HL-60 (cell line): ENCODE data around the gene RDH16.

Source experiments
- CTCF ChIP-seq: IDR thresholded peaks from one replicate; pipeline ENCODE4 v1.5.1; 2011; ENCODE audit warnings: low read length, control low read depth, inconsistent platforms; ENCODE audit not compliant: insufficient read depth
- GABPA ChIP-seq: IDR thresholded peaks from 2 replicates; pipeline ENCODE4 v1.6.1; 2012; ENCODE audit warnings: low read depth
- POLR2AphosphoS5 ChIP-seq: IDR thresholded peaks from 2 replicates; pipeline ENCODE4 v1.6.1; 2012; ENCODE audit warnings: low read depth

GRCh38 chr12:56928262-56928661, 29.1 kb downstream of the RDH16 start:
- TF ChIP-seq POLR2AphosphoS5 = no peak
- TF ChIP-seq CTCF = no peak
- TF ChIP-seq GABPA = no peak
